Spleen (tissue), 11 donors: Measurements from ENCODE around the gene OLFML2B. TPM values are rescaled to one million over a fixed set of nuclear protein-coding genes. Genes with fewer than 3 reads are reported as not detected.

ENCODE experiments used
- DNase-seq: peaks from one replicate; pipeline ENCODE4 v3.0.0-alpha.2; 2020
- H3K27ac ChIP-seq, 8 donors: fragments of 200-600 bp; sonication (generic) in 7 of 8; 1 replicate in 4 of 8; 2 replicates in 4 of 8; pipeline versions ENCODE4 v1.5.0 to v1.8.0; 2016 to 2021; ENCODE audit warnings: inconsistent platforms in 4 of 8, mild to moderate bottlenecking in 4 of 8, moderate library complexity in 1 of 8
- H3K27me3 ChIP-seq, 7 donors: fragments of 200-600 bp; sonication (generic) in 6 of 7; replicated peaks in 1 of 7; 1 replicate in 4 of 7; 2 replicates in 3 of 7; pipeline versions ENCODE4 v1.5.0 to v1.8.0; 2016 to 2021; ENCODE audit warnings: inconsistent platforms in 3 of 7, mild to moderate bottlenecking in 1 of 7
- H3K36me3 ChIP-seq, 6 donors: fragments of 200-600 bp; sonication (generic) in 5 of 6; 1 replicate in 4 of 6; 2 replicates in 2 of 6; pipeline versions ENCODE4 v1.5.0 to v1.8.0; 2016 to 2021; ENCODE audit warnings: inconsistent platforms in 2 of 6
- H3K4me1 ChIP-seq, 6 donors: fragments of 200-600 bp; sonication (generic) in 5 of 6; 1 replicate in 3 of 6; 2 replicates in 3 of 6; pipeline versions ENCODE4 v1.5.0 to v1.8.0; 2016 to 2021; ENCODE audit warnings: inconsistent platforms in 3 of 6
- H3K4me3 ChIP-seq, 8 donors: fragments of 200-600 bp; sonication (generic) in 7 of 8; 1 replicate in 4 of 8; 2 replicates in 4 of 8; pipeline versions ENCODE4 v1.5.0 to v1.8.0; 2016 to 2021; ENCODE audit warnings: inconsistent platforms in 4 of 8, mild to moderate bottlenecking in 4 of 8, moderate library complexity in 2 of 8
- H3K9me3 ChIP-seq, 8 donors: fragments of 200-600 bp; sonication (generic) in 7 of 8; 1 replicate in 4 of 8; 2 replicates in 4 of 8; pipeline versions ENCODE4 v1.5.0 to v1.8.0; 2016 to 2021; ENCODE audit warnings: inconsistent platforms in 4 of 8
- POLR2A ChIP-seq, 3 donors: fragments of 450-650 bp; IDR thresholded peaks; one replicate each; pipeline ENCODE4 v1.5.1; 2017; ENCODE audit warnings: antibody characterized with exemption in 3 of 3, mild to moderate bottlenecking in 1 of 3
- POLR2AphosphoS5 ChIP-seq, 3 donors: sonication (generic); formaldehyde crosslinking; IDR thresholded peaks; one replicate each; pipeline ENCODE4 v1.5.1; 2017; ENCODE audit warnings: antibody characterized with exemption in 3 of 3
- WGBS, 5 donors: extraction: QIAGEN DNeasy Blood & Tissue Kit in 3 of 5; methylation state at CpG; one replicate each; pipeline versions ENCODE4 v1.1.5 to v1.1.7; 2013 to 2018; 5-methylcytosine and 5-hydroxymethylcytosine counted together
- intact Hi-C: fragments of 100-400 bp; cut with DNase I; formaldehyde crosslinking; loops from one replicate; pipeline ENCODE4 v1.15.0; 2023; ENCODE audit warnings: low total_unique reads
- polyA plus RNA-seq, 3 donors: library from polyadenylated mRNA; stranded (reverse); fragments of 200-250 nt; gene quantifications; one replicate each; pipeline ENCODE4 v1.2.1, GENCODE V29; 2013
- total RNA-seq, 7 donors: library from RNA; depleted of rRNA in 3 of 7; stranded (reverse); fragments of >200 nt in 3 of 7; fragmentation: NEBNext Ultra II Directional in 4 of 7; extraction: Animal tissue kit (Norgen Biotek cat#: 25700) in 4 of 7; gene quantifications; one replicate each; pipeline versions ENCODE4 v1.1.0 to v1.2.1, GENCODE V29; 2016 to 2021
- TF ChIP-seq, protein P1 (sequence below), 11 experiments: fragments of 200-600 bp in 7 of 11; fragments of 450-650 bp in 4 of 11; sonication (generic) in 4 of 11; IDR thresholded peaks in 8 of 11; conservative IDR thresholded peaks in 3 of 11; 1 replicate in 7 of 11; 2 replicates in 4 of 11; pipeline versions ENCODE4 v1.4.0 to v1.8.0; 2016 to 2021; ENCODE audit warnings: antibody characterized with exemption in 11 of 11, inconsistent platforms in 4 of 11, mild to moderate bottlenecking in 1 of 11
- donor health status: healthy with polysubstance abuse.
- donor health status: DM: no; HTN: no; CAD: no; lungs with moderate emphysema.
- donor health status: DM: no; HTN: no; CAD: no.
- donor health status: Bipolar disorder and iron deficiency.
- donor health status: healthy.
- donor health status: DM: no; HTN: no; CAD: no.
- donor health status: DM: yes; HTN: yes; CAD: no.

Gene OLFML2B
- total and polyA plus RNA-seq, 10 donors: 3.0 to 39.7 (median 15.0) TPM

DNA sequence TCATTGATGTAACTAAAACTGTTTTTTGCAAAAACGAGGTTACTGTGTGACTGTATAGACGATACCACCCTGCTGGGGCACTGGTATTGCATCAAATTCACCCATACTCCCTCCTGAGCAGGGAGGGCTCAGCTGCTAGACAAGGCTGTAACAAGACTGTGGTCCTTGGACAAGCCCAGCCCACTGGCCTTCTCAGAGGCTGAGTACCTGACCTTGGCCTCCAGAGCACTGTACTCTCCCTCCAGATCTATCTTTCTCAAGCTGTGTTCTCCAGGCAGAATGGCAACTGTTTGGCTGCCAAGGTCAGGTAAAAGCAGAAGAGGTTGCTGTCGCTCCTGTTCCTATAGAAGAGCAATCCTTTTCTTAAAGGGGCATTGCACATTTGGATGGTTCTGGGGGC lies 8.5 kb downstream of the OLFML2B start:
- intact Hi-C loops: no loop called here
- DNase-seq: no peak
- Histone ChIP-seq H3K36me3 (no peaks in the 10 kb centered on the region), H3K4me1 (no peaks in the 10 kb centered on the region), H3K9me3 (peaks cover 0 to 8% (median 4%) of the 10 kb centered on the region in 8 donors), H3K4me3 (no peak overlapping the region), H3K27me3 (no peaks in the 10 kb centered on the region), H3K27ac (no peak overlapping the region)
- no peak for TF ChIP-seq POLR2A (IDR thresholded peaks at IDR 0.05)
- TF ChIP-seq, protein P1, sequence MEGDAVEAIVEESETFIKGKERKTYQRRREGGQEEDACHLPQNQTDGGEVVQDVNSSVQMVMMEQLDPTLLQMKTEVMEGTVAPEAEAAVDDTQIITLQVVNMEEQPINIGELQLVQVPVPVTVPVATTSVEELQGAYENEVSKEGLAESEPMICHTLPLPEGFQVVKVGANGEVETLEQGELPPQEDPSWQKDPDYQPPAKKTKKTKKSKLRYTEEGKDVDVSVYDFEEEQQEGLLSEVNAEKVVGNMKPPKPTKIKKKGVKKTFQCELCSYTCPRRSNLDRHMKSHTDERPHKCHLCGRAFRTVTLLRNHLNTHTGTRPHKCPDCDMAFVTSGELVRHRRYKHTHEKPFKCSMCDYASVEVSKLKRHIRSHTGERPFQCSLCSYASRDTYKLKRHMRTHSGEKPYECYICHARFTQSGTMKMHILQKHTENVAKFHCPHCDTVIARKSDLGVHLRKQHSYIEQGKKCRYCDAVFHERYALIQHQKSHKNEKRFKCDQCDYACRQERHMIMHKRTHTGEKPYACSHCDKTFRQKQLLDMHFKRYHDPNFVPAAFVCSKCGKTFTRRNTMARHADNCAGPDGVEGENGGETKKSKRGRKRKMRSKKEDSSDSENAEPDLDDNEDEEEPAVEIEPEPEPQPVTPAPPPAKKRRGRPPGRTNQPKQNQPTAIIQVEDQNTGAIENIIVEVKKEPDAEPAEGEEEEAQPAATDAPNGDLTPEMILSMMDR (IDR thresholded peaks at IDR 0.05 in 8 of 11, conservative IDR thresholded peaks at IDR 0.05 in 3 of 11): no peak
- TF ChIP-seq POLR2AphosphoS5 (IDR thresholded peaks at IDR 0.05): no peak
- 49 to 79% (median 61%) methylated on average over 3 of the region's 3 CpGs for WGBS, 5 donors

DNA sequence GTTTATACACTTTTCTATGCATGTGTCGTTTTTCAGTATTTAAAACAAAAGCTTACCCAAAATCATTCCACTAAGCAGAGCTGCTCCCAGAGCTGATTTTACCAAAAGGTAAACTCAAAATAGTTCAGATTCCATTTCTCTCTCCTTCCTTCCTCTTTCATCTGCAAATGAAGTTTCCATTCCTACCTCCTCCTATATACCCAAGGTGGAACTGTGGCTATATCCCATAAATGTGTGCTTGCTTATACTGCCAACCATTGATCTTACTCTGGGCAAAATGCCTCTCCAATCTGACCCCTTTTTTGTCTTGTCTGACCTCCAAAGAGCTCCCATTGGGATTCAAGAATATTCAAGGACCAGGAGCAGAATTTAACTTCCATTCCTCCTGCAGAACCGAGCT lies 9.5 kb downstream of the OLFML2B start:
- no peak for DNase-seq
- Histone ChIP-seq H3K4me3 (no peak overlapping the region), H3K9me3 (peaks cover 0 to 8% (median 4%) of the 10 kb centered on the region in 8 donors), H3K4me1 (no peaks in the 10 kb centered on the region), H3K27ac (no peak overlapping the region), H3K36me3 (no peaks in the 10 kb centered on the region), H3K27me3 (no peaks in the 10 kb centered on the region)
- intact Hi-C loops: no loop called here
- TF ChIP-seq, protein P1 (IDR thresholded peaks at IDR 0.05 in 8 of 11, conservative IDR thresholded peaks at IDR 0.05 in 3 of 11): no peak
- TF ChIP-seq POLR2AphosphoS5 (IDR thresholded peaks at IDR 0.05): no peak
- no peak for TF ChIP-seq POLR2A (IDR thresholded peaks at IDR 0.05)
- 66 to 79% (median 74%) methylated on average over 2 of the region's 2 CpGs for WGBS, 5 donors

DNA sequence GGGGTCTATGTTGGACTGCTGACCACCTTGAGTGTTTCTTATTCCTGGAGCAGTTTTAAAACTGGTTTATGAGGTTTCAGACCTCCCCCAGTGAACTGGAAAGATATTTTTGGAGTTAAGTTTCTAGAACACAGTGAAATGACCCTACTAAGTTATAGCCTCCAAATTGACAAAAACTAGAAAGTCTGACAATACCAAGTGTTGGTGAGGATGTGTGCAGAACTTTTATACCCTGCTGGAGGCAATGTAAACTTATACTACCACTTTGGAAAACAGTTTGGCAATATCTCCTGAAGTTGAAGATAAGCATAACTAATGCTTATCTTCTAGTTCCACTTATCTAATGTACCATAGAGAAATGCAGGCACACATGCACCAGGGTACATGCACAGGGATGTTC lies 10.4 kb downstream of the OLFML2B start:
- H3K27me3 ChIP-seq: no peaks in the 10 kb centered on the region
- peaks cover 0 to 8% (median 4%) of the 10 kb centered on the region in 8 donors for H3K9me3 ChIP-seq
- DNase-seq: no peak
- TF ChIP-seq, protein P1 (IDR thresholded peaks at IDR 0.05 in 8 of 11, conservative IDR thresholded peaks at IDR 0.05 in 3 of 11): no peak
- no peak for TF ChIP-seq POLR2A (IDR thresholded peaks at IDR 0.05)
- no peak for TF ChIP-seq POLR2AphosphoS5 (IDR thresholded peaks at IDR 0.05)
- H3K4me1 ChIP-seq: no peaks in the 10 kb centered on the region
- intact Hi-C loops: no loop called here
- no peak overlapping the region for H3K27ac ChIP-seq
- H3K36me3 ChIP-seq: no peaks in the 10 kb centered on the region
- H3K4me3 ChIP-seq: no peak overlapping the region

DNA sequence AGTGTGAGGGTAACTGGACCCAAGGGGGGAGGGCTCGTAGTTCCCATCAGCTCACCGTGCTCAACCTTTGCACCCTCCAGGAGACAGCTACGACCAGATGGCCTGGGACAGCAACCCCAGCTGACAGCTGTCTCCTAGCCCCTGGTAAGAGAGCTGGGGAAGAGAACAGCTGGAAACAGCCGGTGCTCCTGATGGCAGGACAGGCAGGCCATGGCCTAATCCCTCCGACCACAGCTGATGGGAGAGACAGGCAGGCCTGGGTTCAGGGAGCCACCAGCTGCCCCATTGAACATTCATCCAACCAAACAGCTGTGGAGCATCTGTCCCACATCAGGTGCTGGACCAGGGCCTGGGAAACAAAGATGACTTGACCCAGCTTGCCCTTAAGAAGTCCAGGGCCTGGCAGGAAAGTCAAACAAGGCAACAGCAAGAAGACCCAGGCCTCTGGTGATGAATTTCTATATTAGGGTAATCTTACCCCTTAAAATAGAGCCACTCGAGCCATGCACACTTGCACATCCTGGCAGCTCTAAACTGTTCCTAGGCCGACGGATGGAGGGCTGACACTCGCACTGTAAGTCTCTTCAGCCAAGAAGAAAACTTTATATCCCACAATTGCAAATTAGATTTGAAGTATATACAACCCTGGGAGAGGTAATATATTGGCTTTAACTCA lies 12.2 kb downstream of the OLFML2B start:
- Histone ChIP-seq H3K4me3 (no peak overlapping the region), H3K27ac (no peak overlapping the region), H3K27me3 (peaks cover 0 to 4% (median 0%) of the 10 kb centered on the region in 7 donors), H3K4me1 (no peaks in the 10 kb centered on the region), H3K9me3 (peaks cover 0 to 8% (median 4%) of the 10 kb centered on the region in 8 donors), H3K36me3 (no peaks in the 10 kb centered on the region)
- 67 to 82% (median 80%) methylated on average over 6 to 9 of the region's 9 CpGs for WGBS, 5 donors
- no peak for TF ChIP-seq POLR2A (IDR thresholded peaks at IDR 0.05)
- TF ChIP-seq, protein P1 (IDR thresholded peaks at IDR 0.05 in 8 of 11, conservative IDR thresholded peaks at IDR 0.05 in 3 of 11): no peak
- TF ChIP-seq POLR2AphosphoS5 (IDR thresholded peaks at IDR 0.05): peak in 1 of 3 donors; percentile 12
- intact Hi-C loops: no loop called here
- no peak for DNase-seq
